Mesendoderm (in vitro differentiated cells): ENCODE data around the gene CLSTN2.

Experiments
- DNase-seq: peaks from one replicate; pipeline ENCODE4 v3.0.0; 2013
- H2AK5ac ChIP-seq: 2 replicates; pipeline ENCODE4 v1.6.1; 2013; ENCODE audit warnings: low read length, inconsistent platforms
- H2BK120ac ChIP-seq: 2 replicates; pipeline ENCODE4 v1.6.1; 2013; ENCODE audit warnings: low read depth, mild to moderate bottlenecking, low read length, moderate library complexity, mixed read lengths
- H2BK15ac ChIP-seq: replicated peaks from 2 replicates; pipeline ENCODE4 v1.6.1; 2013; ENCODE audit warnings: low read depth, mild to moderate bottlenecking, moderate library complexity
- H2BK5ac ChIP-seq: 2 replicates; pipeline ENCODE4 v1.6.1; 2013; ENCODE audit warnings: low read length, inconsistent platforms
- H3K18ac ChIP-seq: 2 replicates; pipeline ENCODE4 v1.6.1; 2013; ENCODE audit warnings: mild to moderate bottlenecking, low read length, mixed read lengths
- H3K23ac ChIP-seq: one replicate; pipeline ENCODE4 v1.6.1; 2013; ENCODE audit warnings: low read length
- H3K27ac ChIP-seq: 2 replicates; pipeline ENCODE4 v1.5.1; 2013; ENCODE audit warnings: low read depth, mild to moderate bottlenecking, inconsistent platforms, low read length, moderate library complexity
- H3K27me3 ChIP-seq: 2 replicates; pipeline ENCODE4 v1.6.1; 2013; ENCODE audit warnings: low read length, control low read depth, mild to moderate bottlenecking, inconsistent platforms; ENCODE audit not compliant: insufficient read depth, poor library complexity
- H3K36me3 ChIP-seq: 2 replicates; pipeline ENCODE4 v1.6.1; 2013; ENCODE audit warnings: low read length, inconsistent platforms; ENCODE audit not compliant: control insufficient read depth, insufficient read depth
- H3K4ac ChIP-seq: one replicate; pipeline ENCODE4 v1.6.1; 2013; ENCODE audit warnings: low read depth, mild to moderate bottlenecking, low read length, moderate library complexity
- H3K4me1 ChIP-seq: 2 replicates; pipeline ENCODE4 v1.6.1; 2013; ENCODE audit warnings: low read depth, low read length, inconsistent platforms; ENCODE audit not compliant: control insufficient read depth
- H3K4me2 ChIP-seq: 2 replicates; pipeline ENCODE4 v1.6.1; 2013; ENCODE audit warnings: low read length
- H3K4me3 ChIP-seq: 2 replicates; pipeline ENCODE4 v1.5.1; 2013; ENCODE audit warnings: mild to moderate bottlenecking, low read length
- H3K56ac ChIP-seq: one replicate; pipeline ENCODE4 v1.6.1; 2013; ENCODE audit warnings: low read length
- H3K79me1 ChIP-seq: 2 replicates; pipeline ENCODE4 v1.6.1; 2013; ENCODE audit warnings: low read length, inconsistent platforms
- H3K79me2 ChIP-seq: 2 replicates; pipeline ENCODE4 v1.6.1; 2013; ENCODE audit warnings: mild to moderate bottlenecking, low read length; ENCODE audit not compliant: control insufficient read depth, insufficient read depth
- H3K9ac ChIP-seq: 2 replicates; pipeline ENCODE4 v1.6.1; 2013; ENCODE audit warnings: low read length, inconsistent platforms
- H4K5ac ChIP-seq: one replicate; pipeline ENCODE4 v1.6.1; 2013; ENCODE audit warnings: low read length
- H4K8ac ChIP-seq: one replicate; pipeline ENCODE4 v1.6.1; 2013; ENCODE audit warnings: low read depth, mild to moderate bottlenecking, control low read depth, low read length, moderate library complexity
- WGBS: extraction: QIAGEN DNeasy Blood & Tissue Kit; methylation state at CpG from one replicate; pipeline ENCODE4 v1.1.7; 2013; ENCODE audit warnings: low lambda C conversion rate, missing lambda C conversion rate; ENCODE audit not compliant: insufficient coverage; ENCODE audit errors: extremely low coverage; 5-methylcytosine and 5-hydroxymethylcytosine counted together

CLSTN2 gene

DNA sequence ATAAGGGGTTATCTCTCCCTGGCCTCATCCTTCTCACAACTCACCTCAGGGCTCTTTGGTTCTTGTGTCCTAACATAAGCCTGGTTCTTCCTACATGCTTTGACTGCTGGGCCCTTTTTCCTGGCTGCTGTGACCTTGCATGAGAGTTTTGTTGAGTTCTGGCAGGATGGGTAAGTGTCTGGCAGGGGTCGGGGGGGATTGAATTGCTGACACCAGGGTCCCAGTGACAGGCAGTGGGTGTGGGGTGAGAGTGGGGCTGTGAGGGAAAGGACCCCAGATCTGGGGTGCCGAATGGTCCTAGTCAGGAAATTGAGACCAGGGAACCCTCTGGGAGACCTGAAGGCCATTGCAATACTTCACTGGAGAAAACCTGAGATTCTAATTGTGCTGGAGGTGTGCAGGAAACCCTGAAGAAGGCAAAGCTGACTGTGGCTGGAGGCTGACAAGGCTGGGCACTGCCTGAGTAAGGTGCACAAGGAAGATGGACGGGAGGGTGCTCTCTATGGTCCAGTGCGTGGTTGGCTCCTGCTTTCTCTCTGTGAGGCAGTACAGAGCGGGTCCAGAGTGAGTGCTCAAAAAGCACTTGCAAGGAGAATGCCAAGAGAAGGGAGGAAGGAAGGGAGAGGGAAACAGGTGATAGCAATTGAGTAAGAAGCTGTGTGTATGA, 76.8 kb downstream of the CLSTN2 start:
- Histone ChIP-seq H2AK5ac (no peak overlapping the region), H3K4me2 (no peak overlapping the region), H2BK120ac (no peak overlapping the region), H3K36me3 (no peaks in the 10 kb centered on the region), H3K79me2 (no peaks in the 10 kb centered on the region), H3K4me3 (no peak overlapping the region), H4K8ac (no peak overlapping the region), H3K4me1 (no peaks in the 10 kb centered on the region), H3K27me3 (no peaks in the 10 kb centered on the region), H3K27ac (no peak overlapping the region), H2BK15ac (no peak overlapping the region), H3K79me1 (no peaks in the 10 kb centered on the region), H2BK5ac (no peak overlapping the region), H3K18ac (no peak overlapping the region), H3K9ac (no peak overlapping the region), H4K5ac (no peak overlapping the region), H3K4ac (no peak overlapping the region), H3K23ac (no peak overlapping the region), H3K56ac (no peak overlapping the region)
- DNase-seq, result no peak
- WGBS, result no CpG with 5 or more reads among the region's 5 CpGs

DNA sequence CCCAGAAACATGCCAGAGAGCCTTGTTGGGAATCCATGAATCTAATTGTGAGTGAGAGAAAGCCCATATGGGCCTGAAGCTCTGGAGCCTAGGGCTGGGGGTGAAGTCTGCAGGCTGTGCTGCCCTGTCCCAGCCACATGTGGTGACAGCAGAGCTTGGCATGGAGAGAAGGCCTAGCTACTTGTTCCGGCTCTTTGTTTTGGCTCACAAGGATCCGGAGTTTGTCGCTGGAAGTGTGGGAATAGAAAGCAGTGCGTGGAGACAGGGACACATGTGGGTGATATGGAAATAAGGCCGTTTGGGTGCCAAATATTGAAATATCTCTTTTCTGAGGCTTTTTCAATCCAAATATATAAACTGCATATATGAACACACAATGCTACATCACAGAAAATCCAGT, 78.2 kb downstream of the CLSTN2 start:
- Histone ChIP-seq H3K23ac (no peak overlapping the region), H3K4ac (no peak overlapping the region), H2BK15ac (no peak overlapping the region), H3K4me2 (no peak overlapping the region), H3K79me1 (no peaks in the 10 kb centered on the region), H3K4me3 (no peak overlapping the region), H4K8ac (no peak overlapping the region), H4K5ac (no peak overlapping the region), H3K36me3 (no peaks in the 10 kb centered on the region), H3K79me2 (no peaks in the 10 kb centered on the region), H2BK120ac (no peak overlapping the region), H3K27me3 (no peaks in the 10 kb centered on the region), H3K9ac (no peak overlapping the region), H2BK5ac (no peak overlapping the region), H3K27ac (no peak overlapping the region), H3K4me1 (no peaks in the 10 kb centered on the region), H3K18ac (no peak overlapping the region), H3K56ac (no peak overlapping the region), H2AK5ac (no peak overlapping the region)
- WGBS, result no CpG with 5 or more reads among the region's 5 CpGs
- DNase-seq, result no peak

DNA sequence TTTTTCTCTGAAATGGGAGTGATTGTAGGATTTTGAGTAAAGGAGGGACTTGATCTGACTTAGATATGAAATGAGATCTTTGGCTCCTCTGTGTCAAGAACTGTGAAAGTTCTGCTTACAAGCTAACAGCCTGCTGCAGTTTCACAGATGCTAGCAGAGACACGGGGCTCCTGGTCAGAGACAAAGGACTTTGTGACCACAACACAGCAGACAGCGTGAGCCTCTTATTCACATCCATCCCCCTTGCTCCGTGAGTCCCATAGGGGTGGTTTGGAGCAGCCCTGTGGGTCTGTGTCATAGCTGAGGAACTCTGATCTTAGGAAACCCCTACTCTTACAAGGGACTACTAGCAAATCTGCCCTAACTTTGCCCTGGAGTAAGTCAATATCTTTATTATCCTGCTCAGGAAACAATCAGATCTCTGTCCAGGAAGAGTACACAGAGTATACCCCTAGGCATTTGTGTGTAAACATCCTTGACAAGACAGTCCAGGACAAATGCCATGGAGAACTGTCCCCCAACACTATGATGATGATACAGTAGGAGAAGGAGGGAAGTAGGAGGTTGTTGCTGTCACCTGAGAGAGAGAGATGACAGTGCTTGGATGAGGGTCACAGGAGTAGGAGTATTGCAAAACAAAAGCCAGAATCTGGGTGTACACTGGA, 80.0 kb downstream of the CLSTN2 start:
- Histone ChIP-seq H2BK120ac (no peak overlapping the region), H3K79me1 (no peaks in the 10 kb centered on the region), H3K4ac (no peak overlapping the region), H3K79me2 (no peaks in the 10 kb centered on the region), H4K5ac (no peak overlapping the region), H3K27me3 (no peaks in the 10 kb centered on the region), H3K4me1 (no peaks in the 10 kb centered on the region), H3K27ac (no peak overlapping the region), H3K18ac (no peak overlapping the region), H3K4me2 (no peak overlapping the region), H4K8ac (no peak overlapping the region), H2BK5ac (no peak overlapping the region), H3K23ac (no peak overlapping the region), H2BK15ac (no peak overlapping the region), H3K56ac (no peak overlapping the region), H2AK5ac (no peak overlapping the region), H3K9ac (no peak overlapping the region), H3K36me3 (no peaks in the 10 kb centered on the region), H3K4me3 (no peak overlapping the region)
- no CpG with 5 or more reads among the region's 3 CpGs for WGBS
- no peak for DNase-seq

DNA sequence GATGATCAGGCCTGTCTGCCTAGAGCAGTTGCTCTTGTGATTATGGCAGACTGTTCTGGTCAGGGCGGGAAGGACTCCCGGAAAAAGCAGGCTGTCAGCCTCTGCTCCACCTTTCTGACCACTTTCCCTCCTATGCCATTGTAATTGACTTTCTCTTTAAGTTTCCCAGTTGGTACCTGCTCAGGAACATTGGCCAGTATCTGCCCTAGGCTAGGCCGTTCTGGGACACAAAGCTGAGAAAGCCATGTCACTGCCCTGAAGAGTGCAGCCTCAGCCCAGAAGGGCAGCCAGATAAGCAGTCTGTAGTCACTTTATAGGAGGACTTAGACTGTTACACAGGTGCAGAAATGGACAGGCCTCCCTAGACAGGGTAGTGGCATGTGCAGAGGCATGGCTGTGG, 80.8 kb downstream of the CLSTN2 start:
- Histone ChIP-seq H3K27ac (no peak overlapping the region), H3K18ac (no peak overlapping the region), H3K23ac (no peak overlapping the region), H3K9ac (no peak overlapping the region), H3K4me2 (no peak overlapping the region), H3K4me1 (no peaks in the 10 kb centered on the region), H3K4me3 (no peak overlapping the region), H3K27me3 (no peaks in the 10 kb centered on the region), H3K79me1 (no peaks in the 10 kb centered on the region), H3K56ac (no peak overlapping the region), H2BK5ac (no peak overlapping the region), H4K8ac (no peak overlapping the region), H4K5ac (no peak overlapping the region), H2BK120ac (no peak overlapping the region), H2AK5ac (no peak overlapping the region), H3K36me3 (no peaks in the 10 kb centered on the region), H2BK15ac (no peak overlapping the region), H3K79me2 (no peaks in the 10 kb centered on the region), H3K4ac (no peak overlapping the region)
- no peak for DNase-seq
- no CpG with 5 or more reads among the region's 3 CpGs for WGBS

DNA sequence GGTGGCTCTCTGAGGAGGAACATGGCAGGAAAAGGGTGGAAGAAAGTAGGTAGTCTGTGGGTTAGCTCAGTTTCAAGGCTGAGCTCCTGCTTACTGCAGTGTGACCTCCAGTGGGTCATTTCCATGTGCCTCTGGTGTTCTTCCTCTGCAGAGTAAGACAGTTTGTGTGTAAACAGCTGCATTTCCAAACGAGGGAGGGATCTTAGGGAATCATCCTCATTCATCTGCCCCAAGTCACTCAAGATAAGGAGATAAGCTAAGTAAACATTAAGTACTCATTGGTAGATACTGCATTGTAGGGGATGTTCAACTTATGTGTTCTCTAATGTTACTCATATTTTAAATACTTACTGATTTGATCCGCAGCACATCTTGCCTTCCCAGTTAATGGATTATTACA, 83.6 kb downstream of the CLSTN2 start:
- no peak overlapping the region for H3K27ac ChIP-seq
- no peak overlapping the region for H2AK5ac ChIP-seq
- no peak overlapping the region for H4K8ac ChIP-seq
- no peak overlapping the region for H2BK5ac ChIP-seq
- H3K27me3 ChIP-seq, result no peaks in the 10 kb centered on the region
- no peak overlapping the region for H2BK120ac ChIP-seq
- no peak overlapping the region for H3K23ac ChIP-seq
- H2BK15ac ChIP-seq, result no peak overlapping the region
- H3K4me1 ChIP-seq, result no peaks in the 10 kb centered on the region
- no peaks in the 10 kb centered on the region for H3K79me1 ChIP-seq
- no CpG with 5 or more reads among the region's 2 CpGs for WGBS
- no peak overlapping the region for H3K4me3 ChIP-seq
- H3K79me2 ChIP-seq, result no peaks in the 10 kb centered on the region
- no peak overlapping the region for H3K18ac ChIP-seq
- H3K36me3 ChIP-seq, result no peaks in the 10 kb centered on the region
- H3K4ac ChIP-seq, result no peak overlapping the region
- no peak overlapping the region for H3K9ac ChIP-seq
- no peak overlapping the region for H3K56ac ChIP-seq
- H3K4me2 ChIP-seq, result no peak overlapping the region
- H4K5ac ChIP-seq, result no peak overlapping the region
- DNase-seq, result peak; percentile 17

DNA sequence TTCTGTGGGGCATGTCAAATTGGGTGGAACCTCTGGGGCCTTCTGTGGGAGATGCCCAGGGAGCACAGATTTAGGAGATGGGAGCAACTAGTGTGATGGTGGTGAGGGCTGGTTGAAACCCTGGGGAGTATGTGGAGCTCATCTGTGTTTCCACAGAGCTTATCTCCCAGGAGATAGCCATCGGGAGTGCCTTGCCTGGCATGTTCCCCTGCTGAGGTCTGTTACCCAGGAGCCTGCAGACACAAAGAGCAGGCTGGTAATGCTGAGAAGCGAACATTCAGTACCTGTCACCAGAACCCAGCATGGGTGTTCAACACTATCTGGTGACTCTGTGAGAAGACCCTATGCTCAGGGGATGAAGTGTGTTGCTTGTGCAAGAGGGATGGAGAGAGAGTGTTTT, 85.0 kb downstream of the CLSTN2 start:
- no peak overlapping the region for H4K5ac ChIP-seq
- no peak overlapping the region for H3K23ac ChIP-seq
- H2BK15ac ChIP-seq, result no peak overlapping the region
- no peaks in the 10 kb centered on the region for H3K79me1 ChIP-seq
- H3K79me2 ChIP-seq, result no peaks in the 10 kb centered on the region
- no peak overlapping the region for H3K9ac ChIP-seq
- H4K8ac ChIP-seq, result no peak overlapping the region
- no CpG with 5 or more reads among the region's 2 CpGs for WGBS
- DNase-seq, result peak; percentile 69
- no peak overlapping the region for H3K56ac ChIP-seq
- no peak overlapping the region for H3K4me2 ChIP-seq
- H3K4me3 ChIP-seq, result no peak overlapping the region
- no peak overlapping the region for H2BK5ac ChIP-seq
- H3K4ac ChIP-seq, result no peak overlapping the region
- no peaks in the 10 kb centered on the region for H3K4me1 ChIP-seq
- H3K27me3 ChIP-seq, result no peaks in the 10 kb centered on the region
- H3K18ac ChIP-seq, result no peak overlapping the region
- H3K27ac ChIP-seq, result no peak overlapping the region
- H2BK120ac ChIP-seq, result no peak overlapping the region
- no peak overlapping the region for H2AK5ac ChIP-seq
- H3K36me3 ChIP-seq, result no peaks in the 10 kb centered on the region
